Measurements from ENCODE around the gene NNT.
"Not testable (repeated sequence)": the region's sequence is repeated elsewhere in the genome, so short reads cannot be mapped to it uniquely, and the experiment has no call there.

Gene NNT

GRCh38 chr5:43699910-43700309 lies 96.9 kb downstream of the NNT start:
- Histone ChIP-seq H3K27ac (no peak overlapping the region), H3K4me3 (no peak overlapping the region), H3K27me3 (no peaks in the 10 kb centered on the region), H3K4me1 (peaks cover 0 to 4% (median 0%) of the 10 kb centered on the region in 4 donors), H3K36me3 (peaks cover 10 to 16% (median 16%) of the 10 kb centered on the region in 3 donors), H3K9me3 (no peaks in the 10 kb centered on the region)
- intact Hi-C loops (cut with DNase I; ENCODE audit: low total_unique reads): no loop called here
- no peak for DNase-seq
- TF ChIP-seq CTCF (IDR thresholded peaks at IDR 0.05): no peak

- no peaks in the 10 kb centered on the region for H3K9me3 ChIP-seq
- intact Hi-C loops (cut with DNase I; ENCODE audit: low total_unique reads): no loop called here
- peak overlapping the region in 1 of 2 donors; percentile 21 for H3K27ac ChIP-seq
- peaks cover 0 to 4% (median 0%) of the 10 kb centered on the region in 4 donors for H3K4me1 ChIP-seq
- DNase-seq: no peak
- no peak overlapping the region for H3K4me3 ChIP-seq
- H3K27me3 ChIP-seq: no peaks in the 10 kb centered on the region
- TF ChIP-seq CTCF (IDR thresholded peaks at IDR 0.05): no peak
- peaks cover 12 to 16% (median 16%) of the 10 kb centered on the region in 3 donors for H3K36me3 ChIP-seq
These were observed 97.6 kb downstream of the NNT start for GRCh38 chr5:43700601-43701000.

DNA sequence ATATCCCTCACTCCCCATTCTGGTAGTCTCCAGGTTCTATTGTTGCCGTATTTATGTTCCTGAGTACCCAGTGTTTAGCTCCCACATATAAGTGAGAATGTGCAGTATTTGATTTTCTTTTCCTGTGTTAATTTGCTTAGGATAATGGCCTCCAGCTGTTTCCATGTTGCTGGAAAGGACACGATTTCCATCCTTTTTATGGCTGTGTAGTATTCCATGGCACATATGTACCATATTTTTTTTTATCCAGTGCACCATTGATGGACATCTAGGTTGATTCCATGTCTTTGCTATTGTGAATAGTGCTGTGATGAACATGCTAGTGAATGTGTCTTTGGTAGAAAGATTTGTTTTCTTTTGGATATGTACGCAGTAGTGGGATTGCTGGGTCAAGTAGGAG lies 98.2 kb downstream of the NNT start:
- Histone ChIP-seq H3K27ac (no peak overlapping the region), H3K4me1 (peaks cover 0 to 4% (median 0%) of the 10 kb centered on the region in 4 donors), H3K27me3 (no peaks in the 10 kb centered on the region), H3K9me3 (no peaks in the 10 kb centered on the region), H3K4me3 (no peak overlapping the region), H3K36me3 (peaks cover 12 to 16% (median 16%) of the 10 kb centered on the region in 3 donors)
- no peak for DNase-seq
- intact Hi-C loops (cut with DNase I; ENCODE audit: low total_unique reads): no loop called here
- no peak for TF ChIP-seq CTCF (IDR thresholded peaks at IDR 0.05)

DNA sequence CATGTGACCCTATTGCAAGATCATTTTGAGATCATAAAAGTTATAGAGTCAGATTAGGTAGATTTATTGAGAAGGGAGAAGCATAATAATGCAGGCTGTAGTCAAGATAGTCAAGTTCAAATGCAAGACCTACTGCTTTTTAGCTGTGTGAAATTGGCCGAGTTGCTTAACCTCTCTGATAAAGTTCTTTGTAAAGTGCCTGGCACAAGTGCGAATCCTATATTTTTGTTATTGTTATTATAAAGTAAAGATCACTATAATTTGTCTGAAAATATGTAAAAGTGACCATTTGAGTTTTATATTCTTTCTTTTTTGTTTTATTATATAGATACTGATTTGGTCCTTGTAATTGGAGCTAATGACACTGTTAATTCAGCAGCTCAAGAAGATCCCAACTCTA lies 99.3 kb downstream of the NNT start:
- no peaks in the 10 kb centered on the region for H3K27me3 ChIP-seq
- no peak overlapping the region for H3K27ac ChIP-seq
- no peaks in the 10 kb centered on the region for H3K9me3 ChIP-seq
- no peak for TF ChIP-seq CTCF (IDR thresholded peaks at IDR 0.05)
- intact Hi-C loops (cut with DNase I; ENCODE audit: low total_unique reads): no loop called here
- DNase-seq: no peak
- H3K36me3 ChIP-seq: peaks cover 12 to 16% (median 16%) of the 10 kb centered on the region in 3 donors
- H3K4me3 ChIP-seq: no peak overlapping the region
- peaks cover 0 to 4% (median 0%) of the 10 kb centered on the region in 4 donors for H3K4me1 ChIP-seq

DNA sequence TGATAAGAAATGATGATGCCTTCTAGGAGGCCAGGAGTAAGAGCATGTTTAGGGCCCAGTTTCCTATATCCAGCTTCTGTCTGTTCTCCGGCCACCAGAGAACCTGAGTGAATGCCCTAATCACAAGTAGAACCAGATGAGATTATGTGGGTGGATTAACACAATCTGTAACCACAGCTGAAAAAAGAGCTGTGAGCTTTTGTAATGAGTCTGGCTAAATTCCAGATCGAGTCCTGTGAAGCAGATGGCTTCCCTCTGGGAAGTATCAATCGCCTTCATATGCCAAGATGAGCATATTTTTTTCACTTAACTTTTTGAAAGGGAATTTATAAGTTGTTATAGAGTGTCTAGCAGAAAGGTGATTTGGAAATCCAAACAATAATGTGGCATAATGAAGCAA lies 99.8 kb downstream of the NNT start:
- no peak for TF ChIP-seq CTCF (IDR thresholded peaks at IDR 0.05)
- DNase-seq: no peak
- Histone ChIP-seq H3K36me3 (peaks cover 12 to 16% (median 16%) of the 10 kb centered on the region in 3 donors), H3K4me1 (peaks cover 0 to 4% (median 0%) of the 10 kb centered on the region in 4 donors), H3K9me3 (no peaks in the 10 kb centered on the region), H3K27me3 (no peaks in the 10 kb centered on the region), H3K4me3 (no peak overlapping the region), H3K27ac (no peak overlapping the region)
- intact Hi-C loops (cut with DNase I; ENCODE audit: low total_unique reads): no loop called here

DNA sequence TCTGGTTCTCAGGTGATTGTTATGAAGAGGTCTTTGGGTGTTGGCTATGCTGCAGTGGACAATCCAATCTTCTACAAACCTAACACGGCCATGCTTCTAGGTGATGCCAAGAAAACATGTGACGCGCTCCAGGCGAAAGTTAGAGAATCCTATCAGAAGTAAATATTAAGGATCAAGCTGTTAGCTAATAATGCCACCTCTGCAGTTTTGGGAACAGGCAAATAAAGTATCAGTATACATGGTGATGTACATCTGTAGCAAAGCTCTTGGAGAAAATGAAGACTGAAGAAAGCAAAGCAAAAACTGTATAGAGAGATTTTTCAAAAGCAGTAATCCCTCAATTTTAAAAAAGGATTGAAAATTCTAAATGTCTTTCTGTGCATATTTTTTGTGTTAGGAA lies 101.3 kb downstream of the NNT start:
- H3K27ac ChIP-seq: no peak overlapping the region
- no peaks in the 10 kb centered on the region for H3K27me3 ChIP-seq
- peaks cover 0 to 9% (median 0%) of the 10 kb centered on the region in 4 donors for H3K4me1 ChIP-seq
- intact Hi-C loops (cut with DNase I; ENCODE audit: low total_unique reads): no loop called here
- DNase-seq: no peak
- H3K9me3 ChIP-seq: no peaks in the 10 kb centered on the region
- H3K36me3 ChIP-seq: peaks cover 12 to 16% (median 16%) of the 10 kb centered on the region in 3 donors
- TF ChIP-seq CTCF (IDR thresholded peaks at IDR 0.05): no peak
- H3K4me3 ChIP-seq: no peak overlapping the region

GRCh38 chr5:43706576-43706975 lies 103.6 kb downstream of the NNT start:
- H3K27me3 ChIP-seq; H3K27ac ChIP-seq; H3K9me3 ChIP-seq; H3K4me1 ChIP-seq; H3K4me3 ChIP-seq; intact Hi-C loops (cut with DNase I; ENCODE audit: low total_unique reads); DNase-seq: not testable (repeated sequence)
- H3K36me3 ChIP-seq: peaks cover 5 to 16% (median 16%) of the 10 kb centered on the region in 3 donors
